Urinary bladder (tissue), 4 donors: Measurements from ENCODE around the gene UBE2H. TPM values are rescaled to one million over a fixed set of nuclear protein-coding genes. Genes with fewer than 3 reads are reported as not detected.
"Not testable (repeated sequence)": the region's sequence is repeated elsewhere in the genome, so short reads cannot be mapped to it uniquely, and the experiment has no call there.

Experiments used
- DNase-seq: peaks from one replicate; pipeline ENCODE4 v3.0.0-alpha.2; 2015; ENCODE audit errors: extremely low spot score
- H3K27ac ChIP-seq: one replicate; pipeline ENCODE4 v1.5.1; 2013; ENCODE audit warnings: low read depth, mild to moderate bottlenecking, moderate library complexity
- H3K36me3 ChIP-seq: one replicate; pipeline ENCODE4 v1.6.1; 2013; ENCODE audit warnings: mild to moderate bottlenecking, moderate library complexity; ENCODE audit not compliant: insufficient read depth
- H3K4me1 ChIP-seq: one replicate; pipeline ENCODE4 v1.6.1; 2013; ENCODE audit warnings: mild to moderate bottlenecking, moderate library complexity; ENCODE audit not compliant: insufficient read depth
- H3K4me3 ChIP-seq: one replicate; pipeline ENCODE4 v1.5.1; 2013; ENCODE audit warnings: low read depth, low read length
- WGBS: extraction: QIAGEN DNeasy Blood & Tissue Kit; methylation state at CpG from one replicate; pipeline ENCODE4 v1.1.7; 2013; 5-methylcytosine and 5-hydroxymethylcytosine counted together
- polyA plus RNA-seq: library from polyadenylated mRNA; stranded (reverse); fragments of 200-250 nt; gene quantifications from one replicate; pipeline ENCODE4 v1.2.3, GENCODE V29; 2013
- total RNA-seq: library from RNA; depleted of rRNA; stranded (reverse); fragments of >200 nt; gene quantifications from one replicate; pipeline ENCODE4 v1.2.3, GENCODE V29; 2014
- donor health status: healthy with polysubstance abuse.
- donor health status: healthy.

UBE2H gene
- total and polyA plus RNA-seq, 2 donors, result 43.0 to 86.3 TPM

GRCh38 chr7:129851174-129851573 is 101.6 kb downstream of the UBE2H start:
- Histone ChIP-seq H3K4me3 (no peak overlapping the region), H3K27ac (no peak overlapping the region), H3K36me3 (no peaks in the 10 kb centered on the region), H3K4me1 (peaks cover 4% of the 10 kb centered on the region)
- 90% methylated on average over 5 of the region's 5 CpGs for WGBS
- DNase-seq, result no peak

GRCh38 chr7:129848436-129848835 is 104.3 kb downstream of the UBE2H start:
- 94% methylated on average over 2 of the region's 2 CpGs for WGBS
- no peak for DNase-seq
- Histone ChIP-seq H3K4me1 (peaks cover 4% of the 10 kb centered on the region), H3K27ac (no peak overlapping the region), H3K36me3 (no peaks in the 10 kb centered on the region), H3K4me3 (no peak overlapping the region)

- Histone ChIP-seq H3K4me3 (no peak overlapping the region), H3K36me3 (no peaks in the 10 kb centered on the region), H3K4me1 (peaks cover 2% of the 10 kb centered on the region), H3K27ac (no peak overlapping the region)
- no peak for DNase-seq
- 85% methylated on average over 1 of the region's 1 CpG for WGBS
Observed at GRCh38 chr7:129845972-129846327, 106.8 kb downstream of the UBE2H start.

- no peak overlapping the region for H3K4me3 ChIP-seq
- no peak for DNase-seq
- 66% methylated on average over 3 of the region's 3 CpGs for WGBS
- H3K27ac ChIP-seq, result no peak overlapping the region
- peaks cover 2% of the 10 kb centered on the region for H3K4me1 ChIP-seq
- no peaks in the 10 kb centered on the region for H3K36me3 ChIP-seq
Observed at GRCh38 chr7:129845178-129845971, 107.4 kb downstream of the UBE2H start.

- no peak overlapping the region for H3K27ac ChIP-seq
- DNase-seq, result no peak
- WGBS, result 69% methylated on average over 7 of the region's 7 CpGs
- H3K4me3 ChIP-seq, result no peak overlapping the region
- no peaks in the 10 kb centered on the region for H3K36me3 ChIP-seq
- H3K4me1 ChIP-seq, result peaks cover 2% of the 10 kb centered on the region
Observed at GRCh38 chr7:129843978-129844840, 108.6 kb downstream of the UBE2H start.

GRCh38 chr7:129843365-129843898 is 109.3 kb downstream of the UBE2H start:
- Histone ChIP-seq H3K4me1 (peaks cover 2% of the 10 kb centered on the region), H3K27ac (no peak overlapping the region), H3K36me3 (no peaks in the 10 kb centered on the region), H3K4me3 (no peak overlapping the region)
- WGBS, result 77% methylated on average over 12 of the region's 12 CpGs
- DNase-seq, result no peak

- WGBS, result 93% methylated on average over 3 of the region's 3 CpGs
- no peak overlapping the region for H3K27ac ChIP-seq
- no peak overlapping the region for H3K4me3 ChIP-seq
- DNase-seq, result no peak
- H3K4me1 ChIP-seq, result no peaks in the 10 kb centered on the region
- H3K36me3 ChIP-seq, result no peaks in the 10 kb centered on the region
Observed at GRCh38 chr7:129841465-129841864, 111.3 kb downstream of the UBE2H start.

GRCh38 chr7:129840757-129841156 is 112.0 kb downstream of the UBE2H start:
- WGBS, result 41% methylated on average over 4 of the region's 4 CpGs
- H3K27ac ChIP-seq, result no peak overlapping the region
- DNase-seq, result no peak
- no peaks in the 10 kb centered on the region for H3K36me3 ChIP-seq
- no peak overlapping the region for H3K4me3 ChIP-seq
- H3K4me1 ChIP-seq, result no peaks in the 10 kb centered on the region

GRCh38 chr7:129836983-129837382 is 115.8 kb downstream of the UBE2H start:
- Histone ChIP-seq H3K27ac (no peak overlapping the region), H3K4me3 (no peak overlapping the region), H3K4me1 (no peaks in the 10 kb centered on the region), H3K36me3 (no peaks in the 10 kb centered on the region)
- 85% methylated on average over 3 of the region's 3 CpGs for WGBS
- no peak for DNase-seq

GRCh38 chr7:129835569-129835968 is 117.2 kb downstream of the UBE2H start:
- Histone ChIP-seq H3K36me3 (no peaks in the 10 kb centered on the region), H3K27ac (no peak overlapping the region), H3K4me1 (no peaks in the 10 kb centered on the region), H3K4me3 (no peak overlapping the region)
- DNase-seq, result no peak
- WGBS, result 90% methylated on average over 6 of the region's 6 CpGs

- not testable (repeated sequence) for H3K36me3 ChIP-seq, H3K27ac ChIP-seq, H3K4me1 ChIP-seq, DNase-seq, H3K4me3 ChIP-seq
- 89% methylated on average over 6 of the region's 6 CpGs for WGBS
Observed at GRCh38 chr7:129833353-129833752, 119.4 kb downstream of the UBE2H start.

GRCh38 chr7:129832701-129833227 is 120.0 kb downstream of the UBE2H start:
- 93% methylated on average over 3 of the region's 3 CpGs for WGBS
- Histone ChIP-seq H3K4me1 (no peaks in the 10 kb centered on the region), H3K27ac (no peak overlapping the region), H3K4me3 (no peak overlapping the region), H3K36me3 (no peaks in the 10 kb centered on the region)
- DNase-seq, result no peak

GRCh38 chr7:129832282-129832681 is 120.5 kb downstream of the UBE2H start:
- Histone ChIP-seq H3K4me3 (no peak overlapping the region), H3K4me1 (no peaks in the 10 kb centered on the region), H3K36me3 (no peaks in the 10 kb centered on the region), H3K27ac (no peak overlapping the region)
- 92% methylated on average over 4 of the region's 4 CpGs for WGBS
- DNase-seq, result no peak
